ENCODE measurements around the gene PLEKHN1. TPM values are rescaled to one million over a fixed set of nuclear protein-coding genes. Genes with fewer than 3 reads are reported as not detected.
"Not testable (repeated sequence)": the region's sequence is repeated elsewhere in the genome, so short reads cannot be mapped to it uniquely, and the experiment has no call there.

Gene PLEKHN1
- total and polyA plus RNA-seq, 5 experiments from 2014 or later = 0.19 to 0.93 (median 0.60) TPM; not detected in 2

GRCh38 chr1:988061-988460 is 21.8 kb downstream of the PLEKHN1 start:
- POLR2A ChIA-PET, DNase-seq, H3K36me3 Mint-ChIP-seq, H3K27ac Mint-ChIP-seq, ATAC-seq, H3K4me1 Mint-ChIP-seq, H3K4me3 Mint-ChIP-seq: not testable (repeated sequence)
- Mint-ChIP-seq H3K9me3 (peaks cover 0 to 13% (median 0%) of the 10 kb centered on the region in 9 donors), H3K27me3 (peaks cover 10 to 38% (median 24%) of the 10 kb centered on the region in 5 donors)

GRCh38 chr1:991275-991674 is 25.0 kb downstream of the PLEKHN1 start:
- H3K27ac Mint-ChIP-seq, POLR2A ChIA-PET, H3K4me3 Mint-ChIP-seq, H3K36me3 Mint-ChIP-seq, DNase-seq, ATAC-seq: not testable (repeated sequence)
- Mint-ChIP-seq H3K9me3 (peaks cover 0 to 13% (median 0%) of the 10 kb centered on the region in 9 donors), H3K27me3 (peaks cover 6 to 27% (median 10%) of the 10 kb centered on the region in 5 donors), H3K4me1 (peaks cover 7 to 14% (median 7%) of the 10 kb centered on the region in 4 donors)

GRCh38 chr1:991895-992294 is 25.6 kb downstream of the PLEKHN1 start:
- POLR2A ChIA-PET = interaction anchor here (0.7 kb wide), 1 partner anchor 10 kb away, joined by 3 read pairs; the partner anchor contains the start of gene PERM1
- DNase-seq (no peak), ATAC-seq (no peak)
- peaks cover 7 to 17% (median 8%) of the 10 kb centered on the region in 4 donors for H3K4me1 Mint-ChIP-seq
- peaks cover 0 to 4% (median 3%) of the 10 kb centered on the region in 3 donors for H3K36me3 Mint-ChIP-seq
- peaks cover 4 to 26% (median 9%) of the 10 kb centered on the region in 5 donors for H3K27me3 Mint-ChIP-seq
- no peak overlapping the region for H3K27ac Mint-ChIP-seq
- H3K9me3 Mint-ChIP-seq = peaks cover 0 to 13% (median 0%) of the 10 kb centered on the region in 9 donors
- no peak overlapping the region for H3K4me3 Mint-ChIP-seq

GRCh38 chr1:992362-992761 is 26.1 kb downstream of the PLEKHN1 start:
- POLR2A ChIA-PET = interaction anchor here (0.7 kb wide), 1 partner anchor 10 kb away, joined by 3 read pairs; the partner anchor contains the start of gene PERM1
- ATAC-seq = no peak

GRCh38 chr1:993379-993995 is 27.2 kb downstream of the PLEKHN1 start:
- peaks cover 0 to 13% (median 0%) of the 10 kb centered on the region in 9 donors for H3K9me3 Mint-ChIP-seq
- peaks cover 0 to 4% (median 3%) of the 10 kb centered on the region in 3 donors for H3K36me3 Mint-ChIP-seq
- ATAC-seq = no peak
- H3K4me3 Mint-ChIP-seq = no peak overlapping the region
- no peak for DNase-seq
- no peak overlapping the region for H3K27ac Mint-ChIP-seq
- H3K27me3 Mint-ChIP-seq = peaks cover 4 to 24% (median 11%) of the 10 kb centered on the region in 5 donors
- peaks cover 8 to 25% (median 12%) of the 10 kb centered on the region in 4 donors for H3K4me1 Mint-ChIP-seq
- POLR2A ChIA-PET = interaction anchor here (1.0 to 1.1 kb wide), 2 partner anchors 12 kb away, joined by 3 to 4 read pairs; partner anchors contain the start of gene PERM1

More at GRCh38 chr1:992362-992761, 26.1 kb downstream of the PLEKHN1 start:
- H3K36me3 Mint-ChIP-seq = peaks cover 0 to 4% (median 3%) of the 10 kb centered on the region in 3 donors
- H3K4me1 Mint-ChIP-seq = peaks cover 8 to 21% (median 10%) of the 10 kb centered on the region in 4 donors
- no peak overlapping the region for H3K27ac Mint-ChIP-seq
- peaks cover 4 to 28% (median 13%) of the 10 kb centered on the region in 5 donors for H3K27me3 Mint-ChIP-seq
- peaks cover 0 to 13% (median 0%) of the 10 kb centered on the region in 9 donors for H3K9me3 Mint-ChIP-seq
- DNase-seq = no peak
- no peak overlapping the region for H3K4me3 Mint-ChIP-seq

GRCh38 chr1:994546-994945 is 28.3 kb downstream of the PLEKHN1 start:
- Mint-ChIP-seq H3K9me3 (peaks cover 0 to 13% (median 0%) of the 10 kb centered on the region in 9 donors), H3K27ac (peak overlapping the region in 1 of 10 donors; percentile 21)

GRCh38 chr1:995665-996633 is 29.7 kb downstream of the PLEKHN1 start:
- Mint-ChIP-seq H3K4me1 (peaks cover 9 to 30% (median 14%) of the 10 kb centered on the region in 4 donors), H3K27me3 (peaks cover 4 to 25% (median 7%) of the 10 kb centered on the region in 5 donors), H3K27ac (peak overlapping the region in 2 of 10 donors; percentile 5 to 52), H3K4me3 (peak overlapping the region in 6 of 10 donors; percentile 39 to 65 (median 48)), H3K9me3 (peaks cover 0 to 13% (median 0%) of the 10 kb centered on the region in 9 donors), H3K36me3 (peaks cover 0 to 4% (median 3%) of the 10 kb centered on the region in 3 donors)
- no peak for ATAC-seq
- peak in 2 of 10 donors; percentile 25 to 26 for DNase-seq
- POLR2A ChIA-PET = interaction anchor here (0.6 to 2.6 kb wide), 2 partner anchors 18 to 23 kb away, joined by 3 to 11 read pairs; partner anchors contain the start of gene ISG15

More at GRCh38 chr1:994546-994945, 28.3 kb downstream of the PLEKHN1 start:
- not testable (repeated sequence) for H3K36me3 Mint-ChIP-seq, H3K4me3 Mint-ChIP-seq, ATAC-seq, DNase-seq
- POLR2A ChIA-PET = interaction anchor here (0.7 kb wide), 1 partner anchor 19 kb away, joined by 3 read pairs; the partner anchor contains the start of gene ISG15
- Mint-ChIP-seq H3K4me1 (peaks cover 7 to 25% (median 10%) of the 10 kb centered on the region in 4 donors), H3K27me3 (peaks cover 0 to 19% (median 4%) of the 10 kb centered on the region in 5 donors)

- Mint-ChIP-seq H3K36me3 (peaks cover 0 to 4% (median 3%) of the 10 kb centered on the region in 3 donors), H3K9me3 (peaks cover 0 to 7% (median 0%) of the 10 kb centered on the region in 9 donors), H3K27me3 (peaks cover 4 to 32% (median 10%) of the 10 kb centered on the region in 5 donors), H3K4me1 (peaks cover 9 to 27% (median 17%) of the 10 kb centered on the region in 4 donors), H3K27ac (peak overlapping the region in 3 of 10 donors; percentile 56 to 81 (median 72)), H3K4me3 (peak overlapping the region in 6 of 10 donors; percentile 28 to 45 (median 35))
- DNase-seq = no peak
- POLR2A ChIA-PET = interaction anchor here (0.6 to 2.6 kb wide), 3 partner anchors 17 to 36 kb away, joined by 3 to 11 read pairs (median 4); partner anchors contain the start of gene ISG15
- ATAC-seq = no peak
These were observed 30.8 kb downstream of the PLEKHN1 start for GRCh38 chr1:996851-997712.

GRCh38 chr1:997713-997992 is 31.4 kb downstream of the PLEKHN1 start:
- peaks cover 0 to 2% (median 0%) of the 10 kb centered on the region in 9 donors for H3K9me3 Mint-ChIP-seq
- no peak for DNase-seq
- peak overlapping the region in 2 of 10 donors; percentile 33 to 37 for H3K4me3 Mint-ChIP-seq
- peaks cover under 1 to 37% (median 10%) of the 10 kb centered on the region in 5 donors for H3K27me3 Mint-ChIP-seq
- POLR2A ChIA-PET = interaction anchor here (1.4 to 2.6 kb wide), 2 partner anchors 16 to 35 kb away, joined by 4 to 11 read pairs; partner anchors contain the start of gene ISG15
- H3K36me3 Mint-ChIP-seq = peaks cover 0 to 1% (median 0%) of the 10 kb centered on the region in 3 donors
- H3K27ac Mint-ChIP-seq = no peak overlapping the region
- ATAC-seq = no peak
- peaks cover 9 to 27% (median 18%) of the 10 kb centered on the region in 4 donors for H3K4me1 Mint-ChIP-seq

GRCh38 chr1:997993-998744 is 31.9 kb downstream of the PLEKHN1 start:
- H3K27ac Mint-ChIP-seq = no peak overlapping the region
- H3K4me3 Mint-ChIP-seq = peak overlapping the region in 4 of 10 donors; percentile 55 to 79 (median 62)
- ATAC-seq (no peak), DNase-seq (no peak)
- no peaks in the 10 kb centered on the region for H3K36me3 Mint-ChIP-seq
- no peaks in the 10 kb centered on the region for H3K9me3 Mint-ChIP-seq
- POLR2A ChIA-PET = interaction anchor here (1.4 kb wide), 1 partner anchor 35 kb away, joined by 4 read pairs; no protein-coding TSS in a partner anchor
- peaks cover 2 to 42% (median 15%) of the 10 kb centered on the region in 5 donors for H3K27me3 Mint-ChIP-seq
- peaks cover 9 to 27% (median 18%) of the 10 kb centered on the region in 4 donors for H3K4me1 Mint-ChIP-seq

- Mint-ChIP-seq H3K36me3 (no peaks in the 10 kb centered on the region), H3K27me3 (peaks cover 4 to 47% (median 19%) of the 10 kb centered on the region in 5 donors), H3K9me3 (no peaks in the 10 kb centered on the region), H3K27ac (no peak overlapping the region), H3K4me1 (peaks cover 9 to 27% (median 18%) of the 10 kb centered on the region in 4 donors), H3K4me3 (peak overlapping the region in 3 of 10 donors; percentile 36 to 79 (median 53))
- DNase-seq (peak in 2 of 10 donors; percentile 21 to 24), ATAC-seq (peak in 1 of 2 donors; percentile 5)
- POLR2A ChIA-PET = no interaction called here
These were observed 32.4 kb downstream of the PLEKHN1 start for GRCh38 chr1:998745-998994.

Data from naive thymus-derived CD8-positive, alpha-beta T cell (primary cell).